Measurements from ENCODE around the gene TENT4B.
"Not testable (repeated sequence)": the region's sequence is repeated elsewhere in the genome, so short reads cannot be mapped to it uniquely, and the experiment has no call there.

The TENT4B gene

GRCh38 chr16:50167556-50167955 is 14.4 kb downstream of the TENT4B start:
- H3K4me2 ChIP-seq (ENCODE audit: low read length), result no peak overlapping the region
- H2BK15ac ChIP-seq (replicated peaks; ENCODE audit: low read depth), result no peak overlapping the region
- H3K4ac ChIP-seq (ENCODE audit: low read depth, low read length), result no peak overlapping the region
- H3K27ac ChIP-seq (ENCODE audit: low read depth, low read length), result no peak overlapping the region
- H2BK5ac ChIP-seq (ENCODE audit: low read length), result no peak overlapping the region
- DNase-seq, result no peak
- no peak overlapping the region for H3K9ac ChIP-seq (ENCODE audit: low read length)
- no peaks in the 10 kb centered on the region for H3K4me1 ChIP-seq (ENCODE audit: control insufficient read depth, low read depth, low read length)
- H4K5ac ChIP-seq (ENCODE audit: low read length), result no peak overlapping the region
- peaks cover 5% of the 10 kb centered on the region for H3K79me2 ChIP-seq (ENCODE audit: control insufficient read depth, insufficient read depth, low read length)
- no peak overlapping the region for H3K23ac ChIP-seq (ENCODE audit: low read length)
- no CpG with 5 or more reads among the region's 7 CpGs for WGBS (ENCODE audit: extremely low coverage, insufficient coverage, low lambda C conversion rate)
- no peak overlapping the region for H3K18ac ChIP-seq (ENCODE audit: low read length)
- H4K8ac ChIP-seq (ENCODE audit: low read depth, low read length), result no peak overlapping the region
- H2BK120ac ChIP-seq (ENCODE audit: low read depth, low read length), result no peak overlapping the region
- H3K4me3 ChIP-seq (ENCODE audit: low read length), result no peak overlapping the region
- H3K27me3 ChIP-seq (ENCODE audit: insufficient read depth, low read length, poor library complexity), result no peaks in the 10 kb centered on the region
- no peak overlapping the region for H3K56ac ChIP-seq (ENCODE audit: low read length)
- peaks cover 4% of the 10 kb centered on the region for H3K79me1 ChIP-seq (ENCODE audit: low read length)
- no peaks in the 10 kb centered on the region for H3K36me3 ChIP-seq (ENCODE audit: control insufficient read depth, insufficient read depth, low read length)
- no peak overlapping the region for H2AK5ac ChIP-seq (ENCODE audit: low read length)

GRCh38 chr16:50169555-50170096 is 16.5 kb downstream of the TENT4B start:
- Histone ChIP-seq H3K4me2 (ENCODE audit: low read length) (no peak overlapping the region), H3K23ac (ENCODE audit: low read length) (no peak overlapping the region), H2BK15ac (replicated peaks; ENCODE audit: low read depth) (no peak overlapping the region), H3K79me2 (ENCODE audit: control insufficient read depth, insufficient read depth, low read length) (peaks cover 5% of the 10 kb centered on the region), H2BK120ac (ENCODE audit: low read depth, low read length) (no peak overlapping the region), H4K8ac (ENCODE audit: low read depth, low read length) (no peak overlapping the region), H3K79me1 (ENCODE audit: low read length) (peaks cover 6% of the 10 kb centered on the region), H3K4ac (ENCODE audit: low read depth, low read length) (no peak overlapping the region), H3K18ac (ENCODE audit: low read length) (no peak overlapping the region), H2BK5ac (ENCODE audit: low read length) (no peak overlapping the region), H4K5ac (ENCODE audit: low read length) (no peak overlapping the region), H3K4me3 (ENCODE audit: low read length) (no peak overlapping the region), H3K9ac (ENCODE audit: low read length) (no peak overlapping the region), H3K4me1 (ENCODE audit: control insufficient read depth, low read depth, low read length) (no peaks in the 10 kb centered on the region), H2AK5ac (ENCODE audit: low read length) (no peak overlapping the region), H3K56ac (ENCODE audit: low read length) (no peak overlapping the region), H3K27me3 (ENCODE audit: insufficient read depth, low read length, poor library complexity) (no peaks in the 10 kb centered on the region), H3K36me3 (ENCODE audit: control insufficient read depth, insufficient read depth, low read length) (no peaks in the 10 kb centered on the region), H3K27ac (ENCODE audit: low read depth, low read length) (no peak overlapping the region)
- no CpG with 5 or more reads among the region's 2 CpGs for WGBS (ENCODE audit: extremely low coverage, insufficient coverage, low lambda C conversion rate)
- DNase-seq, result peak; percentile 47

- not testable (repeated sequence) for H3K23ac ChIP-seq (ENCODE audit: low read length); H2BK5ac ChIP-seq (ENCODE audit: low read length); H3K4me3 ChIP-seq (ENCODE audit: low read length); DNase-seq; H3K27me3 ChIP-seq (ENCODE audit: insufficient read depth, low read length, poor library complexity); H3K36me3 ChIP-seq (ENCODE audit: control insufficient read depth, insufficient read depth, low read length); H4K5ac ChIP-seq (ENCODE audit: low read length); H2BK120ac ChIP-seq (ENCODE audit: low read depth, low read length); H4K8ac ChIP-seq (ENCODE audit: low read depth, low read length); H3K4me1 ChIP-seq (ENCODE audit: control insufficient read depth, low read depth, low read length); H2AK5ac ChIP-seq (ENCODE audit: low read length); H3K56ac ChIP-seq (ENCODE audit: low read length); H3K9ac ChIP-seq (ENCODE audit: low read length); H3K79me2 ChIP-seq (ENCODE audit: control insufficient read depth, insufficient read depth, low read length); H3K27ac ChIP-seq (ENCODE audit: low read depth, low read length); H3K4me2 ChIP-seq (ENCODE audit: low read length); H3K4ac ChIP-seq (ENCODE audit: low read depth, low read length); H3K79me1 ChIP-seq (ENCODE audit: low read length); H2BK15ac ChIP-seq (replicated peaks; ENCODE audit: low read depth); H3K18ac ChIP-seq (ENCODE audit: low read length)
- WGBS (ENCODE audit: extremely low coverage, insufficient coverage, low lambda C conversion rate), result no CpG with 5 or more reads among the region's 4 CpGs
These were observed 18.7 kb downstream of the TENT4B start for GRCh38 chr16:50171773-50172172.

GRCh38 chr16:50172195-50172922 is 19.3 kb downstream of the TENT4B start:
- Histone ChIP-seq H3K9ac (ENCODE audit: low read length) (no peak overlapping the region), H3K18ac (ENCODE audit: low read length) (no peak overlapping the region), H3K23ac (ENCODE audit: low read length) (no peak overlapping the region), H4K5ac (ENCODE audit: low read length) (no peak overlapping the region), H2AK5ac (ENCODE audit: low read length) (no peak overlapping the region), H3K79me2 (ENCODE audit: control insufficient read depth, insufficient read depth, low read length) (peaks cover 5% of the 10 kb centered on the region), H3K27ac (ENCODE audit: low read depth, low read length) (no peak overlapping the region), H3K27me3 (ENCODE audit: insufficient read depth, low read length, poor library complexity) (no peaks in the 10 kb centered on the region), H3K4me3 (ENCODE audit: low read length) (no peak overlapping the region), H2BK15ac (replicated peaks; ENCODE audit: low read depth) (no peak overlapping the region), H2BK120ac (ENCODE audit: low read depth, low read length) (no peak overlapping the region), H3K4ac (ENCODE audit: low read depth, low read length) (no peak overlapping the region), H3K56ac (ENCODE audit: low read length) (no peak overlapping the region), H3K4me2 (ENCODE audit: low read length) (no peak overlapping the region), H3K79me1 (ENCODE audit: low read length) (peaks cover 4% of the 10 kb centered on the region), H2BK5ac (ENCODE audit: low read length) (no peak overlapping the region), H3K36me3 (ENCODE audit: control insufficient read depth, insufficient read depth, low read length) (no peaks in the 10 kb centered on the region), H3K4me1 (ENCODE audit: control insufficient read depth, low read depth, low read length) (no peaks in the 10 kb centered on the region), H4K8ac (ENCODE audit: low read depth, low read length) (no peak overlapping the region)
- no CpG with 5 or more reads among the region's 4 CpGs for WGBS (ENCODE audit: extremely low coverage, insufficient coverage, low lambda C conversion rate)
- DNase-seq, result no peak

GRCh38 chr16:50173316-50173715 is 20.2 kb downstream of the TENT4B start:
- Histone ChIP-seq H3K79me1 (ENCODE audit: low read length) (peaks cover 4% of the 10 kb centered on the region), H3K27ac (ENCODE audit: low read depth, low read length) (no peak overlapping the region), H2BK120ac (ENCODE audit: low read depth, low read length) (no peak overlapping the region), H3K4me2 (ENCODE audit: low read length) (no peak overlapping the region), H3K4me1 (ENCODE audit: control insufficient read depth, low read depth, low read length) (no peaks in the 10 kb centered on the region), H3K18ac (ENCODE audit: low read length) (no peak overlapping the region), H4K5ac (ENCODE audit: low read length) (no peak overlapping the region), H3K56ac (ENCODE audit: low read length) (no peak overlapping the region), H3K27me3 (ENCODE audit: insufficient read depth, low read length, poor library complexity) (no peaks in the 10 kb centered on the region), H3K23ac (ENCODE audit: low read length) (no peak overlapping the region), H3K4ac (ENCODE audit: low read depth, low read length) (no peak overlapping the region), H2AK5ac (ENCODE audit: low read length) (no peak overlapping the region), H4K8ac (ENCODE audit: low read depth, low read length) (no peak overlapping the region), H2BK5ac (ENCODE audit: low read length) (no peak overlapping the region), H3K79me2 (ENCODE audit: control insufficient read depth, insufficient read depth, low read length) (peaks cover 3% of the 10 kb centered on the region), H2BK15ac (replicated peaks; ENCODE audit: low read depth) (no peak overlapping the region), H3K4me3 (ENCODE audit: low read length) (no peak overlapping the region), H3K9ac (ENCODE audit: low read length) (no peak overlapping the region), H3K36me3 (ENCODE audit: control insufficient read depth, insufficient read depth, low read length) (no peaks in the 10 kb centered on the region)
- DNase-seq, result no peak
- WGBS (ENCODE audit: extremely low coverage, insufficient coverage, low lambda C conversion rate), result no CpG with 5 or more reads among the region's 5 CpGs
